Neural progenitor cell (in vitro differentiated cells): ENCODE measurements around the gene OR8A1. TPM values are rescaled to one million over a fixed set of nuclear protein-coding genes. Genes with fewer than 3 reads are reported as not detected.

Source experiments
- DNase-seq: peaks from one replicate; pipeline ENCODE4 v3.0.0-alpha.2; 2016; ENCODE audit warnings: low spot score
- H2AFZ ChIP-seq: fragments of 200-600 bp; sonication (generic); replicated peaks from 2 replicates; pipeline ENCODE4 v1.6.1; 2016; ENCODE audit warnings: antibody characterized with exemption
- H3F3A ChIP-seq: fragments of 200-600 bp; sonication (generic); 2 replicates; pipeline ENCODE4 v1.6.1; 2016; ENCODE audit warnings: antibody characterized with exemption, low read depth
- H3K27ac ChIP-seq: fragments of 200-600 bp; sonication (generic); 2 replicates; pipeline ENCODE4 v1.5.1; 2016; ENCODE audit warnings: mild to moderate bottlenecking
- H3K27me3 ChIP-seq: fragments of 200-600 bp; sonication (generic); 2 replicates; pipeline ENCODE4 v1.6.1; 2016; ENCODE audit warnings: mild to moderate bottlenecking, moderate library complexity
- H3K36me3 ChIP-seq: fragments of 200-600 bp; sonication (generic); 2 replicates; pipeline ENCODE4 v1.5.1; 2016
- H3K4me1 ChIP-seq: fragments of 200-600 bp; sonication (generic); 2 replicates; pipeline ENCODE4 v1.6.1; 2016; ENCODE audit warnings: mixed run types
- H3K4me2 ChIP-seq: fragments of 200-600 bp; sonication (generic); 2 replicates; pipeline ENCODE4 v1.6.1; 2016
- H3K4me3 ChIP-seq: fragments of 200-600 bp; sonication (generic); 2 replicates; pipeline ENCODE4 v1.5.1; 2016
- H3K79me2 ChIP-seq: fragments of 200-600 bp; sonication (generic); 2 replicates; pipeline ENCODE4 v1.6.1; 2016; ENCODE audit warnings: low read depth
- H3K9ac ChIP-seq: fragments of 200-600 bp; sonication (generic); 2 replicates; pipeline ENCODE4 v1.6.1; 2016
- H3K9me3 ChIP-seq: fragments of 200-600 bp; sonication (generic); 2 replicates; pipeline ENCODE4 v1.5.1; 2016; ENCODE audit warnings: low read depth
- H4K20me1 ChIP-seq: fragments of 200-600 bp; sonication (generic); 2 replicates; pipeline ENCODE4 v1.6.1; 2016; ENCODE audit warnings: low read depth
- H3K27ac Mint-ChIP-seq: 3 replicates; pipeline ENCODE4 v1.8.0; 2021; ENCODE audit warnings: mixed read lengths
- H3K27me3 Mint-ChIP-seq: 2 replicates; pipeline ENCODE4 v1.8.0; 2022; ENCODE audit warnings: low read depth, mild to moderate bottlenecking, inconsistent platforms, moderate library complexity, mixed read lengths; ENCODE audit not compliant: insufficient read depth
- H3K36me3 Mint-ChIP-seq: 3 replicates; pipeline ENCODE4 v1.8.0; 2021; ENCODE audit warnings: mixed read lengths
- H3K4me1 Mint-ChIP-seq: 3 replicates; pipeline ENCODE4 v1.8.0; 2021; ENCODE audit warnings: mixed read lengths
- H3K4me3 Mint-ChIP-seq: 3 replicates; pipeline ENCODE4 v1.8.0; 2021; ENCODE audit warnings: mild to moderate bottlenecking, moderate library complexity, mixed read lengths
- H3K9me3 Mint-ChIP-seq: 3 replicates; pipeline ENCODE4 v1.8.0; 2020; ENCODE audit warnings: mixed read lengths
- CTCF ChIP-seq: fragments of 200-600 bp; sonication (generic); IDR thresholded peaks from 2 replicates; pipeline ENCODE4 v1.5.1; 2017; ENCODE audit warnings: antibody characterized with exemption, mild to moderate bottlenecking
- EZH2 ChIP-seq: fragments of 200-600 bp; sonication (generic); IDR thresholded peaks from 2 replicates; pipeline ENCODE4 v1.6.1; 2017; ENCODE audit warnings: antibody characterized with exemption, mild to moderate bottlenecking, moderate library complexity
- EZH2phosphoT487 ChIP-seq: fragments of 200-600 bp; sonication (generic); IDR thresholded peaks from 2 replicates; pipeline ENCODE4 v1.6.1; 2017; ENCODE audit warnings: antibody characterized with exemption
- total RNA-seq: library from RNA; depleted of rRNA; stranded (reverse); fragments of >200 nt; gene quantifications from 2 replicates; pipeline ENCODE4 v1.2.3, GENCODE V29; 2015; ENCODE audit warnings: low replicate concordance

Gene OR8A1
- total RNA-seq, 1 donor from 2014 or later, result not detected

DNA sequence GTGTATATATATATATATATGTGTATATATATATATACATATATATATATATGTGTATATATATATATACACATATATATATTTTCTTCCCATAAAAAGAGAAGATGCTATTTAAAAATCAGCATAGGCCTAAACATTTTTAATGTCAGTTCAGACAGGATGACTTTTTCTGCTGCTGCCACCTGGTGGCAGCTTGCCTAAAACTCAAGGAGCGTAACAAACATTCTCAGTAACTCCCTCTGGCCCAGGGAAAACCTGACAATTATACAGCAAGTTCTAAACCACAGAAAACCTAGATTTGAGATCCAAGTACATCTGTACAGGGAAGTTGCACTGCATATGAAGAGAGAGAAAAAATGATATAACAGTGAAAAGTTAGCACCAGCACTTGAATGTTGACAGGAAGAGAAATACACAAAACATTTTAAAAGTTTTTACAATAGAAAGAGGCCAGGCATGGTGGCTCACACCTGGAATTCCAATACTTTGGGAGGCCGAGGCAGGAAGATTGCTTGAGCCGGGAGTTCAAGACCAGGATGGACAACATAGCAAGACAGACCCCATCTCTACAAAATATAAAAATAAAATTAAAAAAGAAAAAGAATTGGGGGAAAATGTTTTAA lies 16.6 kb downstream of the OR8A1 start:
- H2AFZ ChIP-seq, result no peak overlapping the region
- H4K20me1 ChIP-seq, result no peaks in the 10 kb centered on the region
- H3K79me2 ChIP-seq, result no peaks in the 10 kb centered on the region
- no peak overlapping the region for H3K9ac ChIP-seq
- Mint-ChIP-seq H3K27me3 (no peaks in the 10 kb centered on the region), H3K4me3 (no peak overlapping the region), H3K4me1 (peaks cover 6% of the 10 kb centered on the region), H3K9me3 (peaks cover 2% of the 10 kb centered on the region), H3K27ac (no peak overlapping the region), H3K36me3 (no peaks in the 10 kb centered on the region)
- no peak overlapping the region for H3K4me2 ChIP-seq
- no peak overlapping the region for H3K4me3 ChIP-seq
- H3K4me1 ChIP-seq, result no peaks in the 10 kb centered on the region
- no peaks in the 10 kb centered on the region for H3K27me3 ChIP-seq
- no peak overlapping the region for H3K27ac ChIP-seq
- peak; percentile 73 for TF ChIP-seq CTCF
- TF ChIP-seq EZH2phosphoT487, result no peak
- H3K9me3 ChIP-seq, result no peaks in the 10 kb centered on the region
- H3F3A ChIP-seq, result peaks cover 4% of the 10 kb centered on the region
- DNase-seq, result peak; percentile 76
- H3K36me3 ChIP-seq, result no peaks in the 10 kb centered on the region

GRCh38 chr11:124591430-124591829 lies 21.6 kb downstream of the OR8A1 start:
- Histone ChIP-seq H3K9me3 (no peaks in the 10 kb centered on the region), H3K4me3 (no peak overlapping the region), H3K4me1 (no peaks in the 10 kb centered on the region), H3K36me3 (no peaks in the 10 kb centered on the region), H3K27ac (no peak overlapping the region), H3K4me2 (no peak overlapping the region), H3F3A (peaks cover 4% of the 10 kb centered on the region), H4K20me1 (no peaks in the 10 kb centered on the region), H3K79me2 (no peaks in the 10 kb centered on the region), H3K9ac (no peak overlapping the region), H2AFZ (no peak overlapping the region), H3K27me3 (no peaks in the 10 kb centered on the region)
- Mint-ChIP-seq H3K27me3 (no peaks in the 10 kb centered on the region), H3K4me1 (no peaks in the 10 kb centered on the region), H3K27ac (no peak overlapping the region), H3K4me3 (no peak overlapping the region), H3K9me3 (peaks cover 2% of the 10 kb centered on the region), H3K36me3 (no peaks in the 10 kb centered on the region)
- TF ChIP-seq CTCF (no peak), EZH2 (no peak), EZH2phosphoT487 (no peak)
- DNase-seq, result no peak

GRCh38 chr11:124592627-124593026 lies 22.8 kb downstream of the OR8A1 start:
- Histone ChIP-seq H3K9ac (no peak overlapping the region), H3K36me3 (no peaks in the 10 kb centered on the region), H3K27ac (no peak overlapping the region), H2AFZ (no peak overlapping the region), H4K20me1 (no peaks in the 10 kb centered on the region), H3K4me2 (no peak overlapping the region), H3K4me3 (no peak overlapping the region), H3K79me2 (no peaks in the 10 kb centered on the region), H3K9me3 (no peaks in the 10 kb centered on the region), H3K27me3 (peaks cover 4% of the 10 kb centered on the region), H3F3A (peaks cover 4% of the 10 kb centered on the region), H3K4me1 (no peaks in the 10 kb centered on the region)
- no peak for DNase-seq
- no peak overlapping the region for H3K27ac Mint-ChIP-seq
- no peaks in the 10 kb centered on the region for H3K4me1 Mint-ChIP-seq
- no peaks in the 10 kb centered on the region for H3K36me3 Mint-ChIP-seq
- no peak overlapping the region for H3K4me3 Mint-ChIP-seq
- peaks cover 2% of the 10 kb centered on the region for H3K9me3 Mint-ChIP-seq
- no peak for TF ChIP-seq EZH2
- H3K27me3 Mint-ChIP-seq, result no peaks in the 10 kb centered on the region

GRCh38 chr11:124595302-124595701 lies 25.5 kb downstream of the OR8A1 start:
- TF ChIP-seq EZH2 (no peak), EZH2phosphoT487 (no peak), CTCF (no peak)
- Histone ChIP-seq H3K27me3 (peaks cover 5% of the 10 kb centered on the region), H3K4me1 (no peaks in the 10 kb centered on the region), H3K4me2 (no peak overlapping the region), H3K27ac (no peak overlapping the region), H4K20me1 (no peaks in the 10 kb centered on the region), H3K79me2 (no peaks in the 10 kb centered on the region), H3K36me3 (no peaks in the 10 kb centered on the region), H2AFZ (no peak overlapping the region), H3K9me3 (no peaks in the 10 kb centered on the region), H3F3A (no peaks in the 10 kb centered on the region), H3K9ac (no peak overlapping the region), H3K4me3 (no peak overlapping the region)
- Mint-ChIP-seq H3K4me1 (peaks cover 1% of the 10 kb centered on the region), H3K27me3 (no peaks in the 10 kb centered on the region), H3K36me3 (no peaks in the 10 kb centered on the region), H3K9me3 (no peaks in the 10 kb centered on the region), H3K27ac (no peak overlapping the region), H3K4me3 (no peak overlapping the region)
- no peak for DNase-seq
